Stromal cell of bone marrow (primary cell): ENCODE results near the gene S100A13.

Source experiments
- DNase-seq: peaks from one replicate; pipeline ENCODE4 v3.0.0-alpha.2; 2012; ENCODE audit warnings: low read depth

Gene S100A13

GRCh38 chr1:153626477-153626903 is 815 bp downstream of the S100A13 start:
- DNase-seq = no peak

DNA sequence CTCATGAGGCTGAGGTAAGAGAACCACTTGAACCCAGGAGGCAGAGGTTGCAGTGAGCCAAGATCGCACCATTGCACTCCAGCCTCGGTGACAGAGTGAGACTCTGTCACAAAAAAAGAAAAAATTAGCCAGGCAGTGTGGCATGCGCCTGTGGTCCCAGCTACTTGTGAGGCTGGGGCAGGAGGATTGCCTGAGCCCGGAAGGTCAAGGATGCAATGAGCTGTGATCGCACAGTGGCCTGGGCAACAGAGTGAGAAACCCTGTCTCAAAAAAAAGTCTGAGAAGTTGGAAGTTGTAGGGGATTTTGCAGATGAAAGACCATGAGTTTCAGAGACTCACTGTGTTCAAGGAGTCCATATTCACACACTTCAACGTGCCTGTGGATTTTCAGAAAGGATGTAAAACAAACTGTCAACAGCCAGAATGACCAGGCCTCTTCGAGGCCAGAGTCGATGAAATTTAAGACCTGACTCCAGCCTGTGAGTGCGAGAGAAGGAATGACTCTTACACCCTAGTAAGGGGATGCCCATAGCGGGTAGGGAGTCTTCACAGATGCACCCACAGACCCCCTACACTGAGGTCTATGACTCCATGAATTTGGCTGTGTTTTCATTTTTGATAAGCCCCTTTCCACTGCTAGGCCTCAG is 2.2 kb downstream of the S100A13 start:
- DNase-seq = no peak

GRCh38 chr1:153623101-153623500 is 4.2 kb downstream of the S100A13 start:
- DNase-seq = no peak

DNA sequence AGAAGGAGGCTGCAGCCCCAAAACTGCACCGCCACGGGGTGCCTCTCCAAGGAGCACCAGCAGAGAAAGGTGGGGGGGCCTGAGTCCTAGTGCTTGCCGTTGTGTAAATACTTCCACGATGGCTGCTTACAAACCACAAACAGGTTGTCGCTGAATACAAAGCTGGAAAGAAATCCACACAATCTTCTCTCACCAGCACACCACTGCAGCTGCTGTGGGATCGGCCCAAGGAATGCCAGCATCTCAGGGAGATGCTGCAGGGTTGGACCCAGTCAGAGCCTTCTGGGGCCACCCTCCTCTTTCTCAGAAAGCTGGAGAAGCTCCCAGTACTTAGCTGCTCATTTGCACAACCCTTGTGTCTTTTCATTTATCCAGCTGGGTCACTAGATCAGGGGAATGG is 8.1 kb downstream of the S100A13 start:
- DNase-seq = no peak

GRCh38 chr1:153617663-153618062 is 9.6 kb downstream of the S100A13 start:
- DNase-seq = no peak

GRCh38 chr1:153616917-153617311 is 10.4 kb downstream of the S100A13 start:
- DNase-seq = no peak

GRCh38 chr1:153616144-153616916 is 11.0 kb downstream of the S100A13 start, which contains the start of gene S100A14:
S100A14 (minus strand) TSS chr1:153616325; CDS start chr1:153615858, 467 bp downstream.
- no peak for DNase-seq

DNA sequence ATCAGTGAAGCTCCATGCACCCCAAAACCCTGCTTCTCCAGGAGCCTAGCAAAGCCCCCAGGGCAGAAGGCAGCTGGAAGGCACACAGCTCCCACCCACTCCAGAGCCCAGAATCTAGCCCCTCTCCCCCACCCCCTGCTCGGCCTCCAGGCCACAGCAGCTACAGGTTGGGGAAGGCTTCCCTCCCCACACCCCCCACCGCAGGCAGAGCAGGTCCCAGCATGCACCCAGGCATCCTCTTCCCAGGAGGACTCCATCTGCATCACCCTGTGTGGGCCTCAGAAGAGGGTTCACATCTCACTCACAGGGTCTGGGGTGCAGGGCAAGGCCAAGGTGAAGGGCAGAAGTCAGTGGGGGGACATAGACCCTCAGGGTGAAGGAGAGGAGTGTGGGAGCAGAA is 11.9 kb downstream of the S100A13 start:
- DNase-seq = no peak

- DNase-seq = no peak
Measured at GRCh38 chr1:153614906-153615305, 12.4 kb downstream of the S100A13 start.

GRCh38 chr1:153614189-153614900 is 13.0 kb downstream of the S100A13 start:
- no peak for DNase-seq

GRCh38 chr1:153613406-153613805 is 13.9 kb downstream of the S100A13 start:
- DNase-seq = no peak

GRCh38 chr1:153612755-153613331 is 14.5 kb downstream of the S100A13 start, which contains the start of gene S100A16:
S100A16 (minus strand) TSS chr1:153613137; CDS start chr1:153608151, 4,986 bp downstream.
- peak; percentile 62 for DNase-seq

GRCh38 chr1:153612111-153612754 is 15.1 kb downstream of the S100A13 start:
- DNase-seq = no peak

- DNase-seq = no peak
Measured at GRCh38 chr1:153611356-153611755, 15.9 kb downstream of the S100A13 start.

- DNase-seq = no peak
Measured at GRCh38 chr1:153610811-153611301, 16.4 kb downstream of the S100A13 start.

- no peak for DNase-seq
Measured at GRCh38 chr1:153610334-153610733, 17.0 kb downstream of the S100A13 start.

- no peak for DNase-seq
Measured at GRCh38 chr1:153609585-153609907, 17.8 kb downstream of the S100A13 start.

GRCh38 chr1:153608742-153609584 is 18.3 kb downstream of the S100A13 start:
- peak; percentile 67 for DNase-seq

DNA sequence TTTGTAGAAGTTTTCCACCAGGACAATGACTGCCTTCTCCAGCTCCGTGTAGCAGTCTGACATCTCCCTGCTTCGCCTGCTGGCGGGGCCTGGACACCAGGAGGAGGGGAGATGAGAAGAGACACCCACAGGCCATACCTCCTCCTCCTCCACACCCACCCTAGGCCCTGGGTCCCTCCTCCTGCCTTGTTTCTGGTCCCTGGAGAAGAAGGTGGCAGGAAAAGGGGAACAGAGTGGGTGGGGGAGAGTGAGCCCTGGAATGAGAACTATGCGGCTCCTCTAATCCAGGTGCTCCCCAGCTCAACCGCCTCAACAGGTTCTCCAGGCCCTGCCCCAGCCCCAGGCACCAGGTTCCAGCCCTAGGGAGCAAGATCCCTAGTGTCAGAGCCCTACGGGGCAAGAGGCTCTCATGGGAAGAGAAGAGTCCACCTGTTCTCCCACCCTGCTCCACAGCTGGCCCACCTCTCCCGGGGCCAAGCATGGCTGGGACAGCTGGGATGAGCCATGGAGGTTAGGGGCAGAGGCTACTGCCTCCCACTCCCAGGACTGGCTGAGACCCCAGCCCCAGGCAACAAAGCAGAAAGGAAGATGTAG is 19.1 kb downstream of the S100A13 start:
- DNase-seq = no peak

GRCh38 chr1:153607381-153607780 is 19.9 kb downstream of the S100A13 start:
- no peak for DNase-seq
